ENCODE measurements around the gene HS6ST3.

Gene HS6ST3

GRCh38 chr13:96836733-96837132, 746.8 kb downstream of the HS6ST3 start:
- no peak for DNase-seq (ENCODE audit: low spot score)

DNA sequence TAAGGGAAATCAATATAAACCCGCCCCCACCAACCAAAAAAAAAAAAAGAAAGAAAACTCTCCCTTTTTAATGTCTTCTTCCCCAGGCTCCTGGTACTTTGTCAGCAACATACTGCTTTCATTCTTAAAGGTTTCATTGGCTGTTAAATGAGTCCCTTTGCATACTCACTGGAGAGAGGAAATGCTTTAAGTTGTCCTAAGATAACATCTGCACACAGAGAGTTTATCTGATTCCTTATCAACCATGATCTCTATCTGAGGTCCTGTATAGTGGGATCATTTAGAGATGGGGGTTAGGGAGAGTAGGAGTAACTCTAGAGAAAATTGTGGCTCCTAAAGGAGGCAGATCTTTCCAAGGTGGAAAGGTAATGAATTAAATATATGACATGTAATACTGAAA, 747.9 kb downstream of the HS6ST3 start:
- DNase-seq (ENCODE audit: low spot score): no peak

DNA sequence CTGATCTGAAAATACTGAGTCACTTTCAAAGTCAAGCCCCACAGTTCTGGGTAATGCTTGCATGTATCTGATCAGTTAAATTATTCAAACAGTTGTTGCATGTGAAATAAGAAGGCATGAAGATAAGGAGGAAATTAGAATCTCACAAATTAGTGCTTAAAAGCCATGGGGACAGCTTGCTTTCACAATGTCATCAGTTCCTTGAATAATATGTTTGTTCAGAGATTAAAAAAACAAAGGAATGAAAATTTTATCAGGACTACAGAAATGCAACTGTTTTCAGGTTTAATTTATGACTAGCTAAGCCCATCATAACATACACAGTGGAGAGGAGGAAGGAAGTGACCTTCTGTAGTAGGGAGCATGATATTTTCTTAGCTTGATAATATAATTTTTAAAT, 754.3 kb downstream of the HS6ST3 start:
- DNase-seq (ENCODE audit: low spot score): no peak

GRCh38 chr13:96844616-96845015, 754.7 kb downstream of the HS6ST3 start:
- DNase-seq (ENCODE audit: low spot score): no peak

GRCh38 chr13:96848286-96848685, 758.4 kb downstream of the HS6ST3 start:
- DNase-seq (ENCODE audit: low spot score): no peak

DNA sequence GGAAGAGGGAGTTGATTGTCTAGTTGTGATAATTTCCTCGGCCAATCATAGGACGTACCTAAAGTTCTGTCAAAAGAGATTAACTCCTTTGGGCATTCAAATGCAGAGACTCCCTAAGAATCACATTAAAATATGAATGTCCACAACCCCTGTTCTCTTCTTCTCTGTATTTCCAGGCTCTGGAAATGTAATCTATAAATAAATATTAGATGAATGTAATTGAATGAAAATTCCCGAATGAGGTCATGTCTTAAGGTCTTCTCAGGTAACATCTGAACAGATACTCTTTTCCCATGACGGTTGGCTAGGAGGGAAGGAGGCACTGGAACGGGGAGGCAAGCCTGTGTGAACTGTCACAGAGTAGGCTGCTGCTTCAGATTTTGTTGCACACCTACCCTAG, 759.2 kb downstream of the HS6ST3 start:
- DNase-seq (ENCODE audit: low spot score): no peak

DNA sequence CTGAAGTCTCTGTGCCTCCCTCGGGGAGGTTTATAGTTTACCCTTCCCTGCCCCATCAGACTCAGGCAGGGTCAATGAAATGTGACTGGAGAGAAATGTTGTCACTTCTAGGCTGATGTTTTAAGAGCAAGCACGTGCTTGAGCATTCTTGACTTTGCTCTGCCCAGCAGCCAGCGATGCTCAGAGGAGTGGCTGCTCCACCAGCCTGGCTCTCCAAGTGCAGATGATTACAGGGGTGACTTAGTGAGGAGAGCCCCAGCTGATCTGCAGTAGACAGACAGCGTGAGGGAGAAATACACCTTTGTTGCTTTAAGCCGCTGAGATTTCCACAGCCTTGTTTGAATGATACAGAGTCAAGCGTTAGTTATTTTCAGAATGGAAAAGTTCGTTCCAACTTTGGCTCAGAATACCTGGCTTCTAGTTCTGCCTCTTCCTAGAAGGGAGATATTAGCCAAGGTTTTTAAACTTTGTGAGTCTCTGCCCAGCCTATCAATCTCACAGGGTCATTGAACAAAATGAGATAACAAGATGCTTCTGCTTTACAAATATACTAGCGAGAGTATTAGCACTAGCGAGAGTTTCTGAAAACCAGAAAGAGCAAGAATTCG, 760.7 kb downstream of the HS6ST3 start:
- no peak for DNase-seq (ENCODE audit: low spot score)

- no peak for DNase-seq (ENCODE audit: low spot score)
These were observed 762.0 kb downstream of the HS6ST3 start for GRCh38 chr13:96851856-96852445.

DNA sequence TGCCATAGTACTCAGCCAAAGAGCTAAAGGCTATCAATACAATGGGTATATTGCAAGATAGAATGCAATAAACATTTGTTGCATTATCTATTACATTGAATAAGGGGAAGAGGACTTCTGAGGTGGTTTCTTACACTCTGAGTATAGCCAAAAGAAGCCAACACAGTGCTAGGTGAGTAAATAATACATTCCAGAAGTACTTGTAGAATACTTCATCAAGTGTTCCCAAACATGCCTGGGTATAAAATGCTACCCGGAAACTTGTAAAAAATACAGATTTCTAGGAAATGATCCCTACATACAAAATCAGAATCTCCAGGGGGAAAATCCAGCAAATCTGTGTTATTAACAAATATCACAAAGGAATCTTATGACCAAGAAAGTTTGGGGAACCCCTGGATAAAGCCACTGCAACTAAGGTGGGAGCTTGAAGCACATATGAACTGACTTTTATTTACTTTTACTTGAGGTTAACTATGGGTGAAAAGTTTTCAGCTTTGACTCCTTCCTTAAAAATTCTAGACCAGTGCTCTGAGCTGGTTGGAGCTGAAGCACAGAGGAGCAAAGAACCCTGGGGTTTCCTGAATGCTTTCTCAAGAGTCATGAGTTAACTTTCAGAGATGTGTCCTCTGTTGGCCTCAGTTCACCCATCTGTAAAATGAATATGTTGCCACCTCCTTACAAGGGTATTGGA, 768.4 kb downstream of the HS6ST3 start:
- DNase-seq (ENCODE audit: low spot score): no peak

DNA sequence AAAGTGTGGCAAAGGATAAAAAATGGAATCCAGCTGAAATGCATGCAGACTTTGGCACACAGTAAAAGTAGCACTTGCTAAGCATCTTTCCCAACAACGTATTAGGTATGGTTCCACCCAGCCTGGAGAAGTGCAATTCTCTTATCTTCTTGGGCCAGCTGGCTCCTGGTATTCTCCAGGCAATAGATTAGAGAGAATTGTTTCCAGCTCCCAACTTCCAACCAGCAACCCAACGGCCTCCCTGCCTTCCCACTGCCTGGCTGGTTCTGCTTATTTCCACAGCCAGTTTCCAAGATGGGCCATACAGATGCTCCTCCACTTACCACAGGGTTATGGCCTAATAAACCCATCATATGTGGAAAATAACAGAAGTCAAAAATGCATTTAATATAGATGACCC, 771.0 kb downstream of the HS6ST3 start:
- DNase-seq (ENCODE audit: low spot score): no peak

GRCh38 chr13:96862093-96862492, 772.2 kb downstream of the HS6ST3 start:
- no peak for DNase-seq (ENCODE audit: low spot score)

DNA sequence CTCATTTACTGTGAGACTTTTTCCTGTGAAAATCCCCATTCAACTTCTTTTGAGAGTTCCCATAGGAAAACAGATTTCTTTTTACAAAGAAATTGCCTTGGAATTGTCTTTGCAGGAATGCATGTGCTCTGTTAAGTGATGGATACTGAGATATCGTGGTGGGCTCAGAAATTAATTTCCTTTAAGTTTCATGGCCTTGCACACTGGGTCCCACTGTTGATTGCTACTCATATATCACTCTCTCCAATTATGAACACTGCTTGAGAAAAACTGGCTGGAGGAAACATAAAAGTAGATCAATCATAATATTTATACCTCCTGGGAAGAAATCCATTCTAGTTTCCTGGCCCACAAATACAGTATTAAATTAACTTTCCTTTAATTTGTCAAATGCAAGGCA, 773.1 kb downstream of the HS6ST3 start:
- DNase-seq (ENCODE audit: low spot score): no peak

- DNase-seq (ENCODE audit: low spot score): no peak
These were observed 781.6 kb downstream of the HS6ST3 start for GRCh38 chr13:96871469-96871868.

DNA sequence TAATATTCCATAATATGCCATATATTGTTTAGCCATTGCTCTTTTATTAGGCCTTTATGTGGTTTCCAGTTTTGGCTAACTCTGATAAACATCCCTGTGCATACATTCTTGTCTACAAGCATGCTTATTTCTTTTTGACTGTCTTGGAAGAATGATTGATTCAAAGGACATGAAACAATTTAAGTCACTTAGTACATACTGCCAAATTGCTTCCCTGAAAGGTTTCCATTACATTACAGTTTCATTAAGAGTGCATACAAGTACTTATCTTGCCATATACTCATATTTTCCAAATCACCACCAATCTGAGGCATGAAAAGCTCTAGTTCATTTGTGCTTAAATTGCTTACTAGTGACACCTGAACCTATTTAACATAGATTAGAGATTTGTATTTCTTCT, 790.5 kb downstream of the HS6ST3 start:
- no peak for DNase-seq (ENCODE audit: low spot score)
